Measurements from ENCODE around the gene MED15.
"Not testable (repeated sequence)": the region's sequence is repeated elsewhere in the genome, so short reads cannot be mapped to it uniquely, and the experiment has no call there.

Gene MED15

DNA sequence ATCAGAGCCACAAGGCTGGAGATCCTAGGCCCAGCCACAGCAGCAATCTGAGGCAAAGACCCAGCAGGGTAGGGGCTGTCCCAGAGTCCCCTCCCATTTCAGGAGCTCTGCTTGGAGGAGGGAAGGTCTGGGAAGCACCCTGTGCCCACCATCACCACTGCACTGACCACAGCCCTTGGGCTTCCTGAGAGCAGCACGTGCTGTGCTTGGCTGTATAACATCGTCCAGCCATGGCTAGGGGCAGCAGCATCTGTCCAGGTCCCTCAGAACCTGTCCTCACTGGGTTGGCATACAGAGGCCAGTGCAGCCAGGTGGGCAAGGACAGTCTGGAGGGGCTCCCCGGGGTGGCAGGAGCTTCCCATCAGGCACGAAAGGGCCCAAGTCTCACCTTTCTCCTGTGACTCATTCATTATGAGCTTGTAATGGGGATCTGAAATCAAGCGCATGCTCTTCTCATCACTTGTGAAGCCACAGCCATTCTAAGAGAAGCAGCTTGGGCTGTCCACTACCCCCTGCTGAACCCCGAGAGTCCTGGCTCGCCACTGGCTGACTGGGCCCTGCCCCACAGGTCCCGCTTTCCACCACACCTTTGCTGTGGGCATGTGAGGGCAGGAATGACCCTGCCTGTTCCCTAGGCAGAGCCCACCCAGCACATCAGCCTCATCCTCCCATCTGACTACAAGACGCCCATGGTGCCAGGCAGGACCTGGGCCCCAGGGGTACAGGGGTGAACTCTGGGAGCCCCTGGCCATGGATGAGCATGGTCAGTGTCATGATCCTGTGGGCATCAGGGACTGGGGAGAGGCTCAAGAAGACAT, 83.3 kb downstream of the MED15 start:
- no peaks in the 10 kb centered on the region for H3K27me3 ChIP-seq (ENCODE audit: control insufficient read depth in 2 of 2, insufficient read depth in 2 of 2, low read length in 2 of 2)
- no peaks in the 10 kb centered on the region for H3K9me3 ChIP-seq (ENCODE audit: control insufficient read depth in 2 of 2, low read length in 2 of 2)
- H3K9ac ChIP-seq (ENCODE audit: low read depth in 1 of 2, low read length in 2 of 2), result no peak overlapping the region
- H3K36me3 ChIP-seq (ENCODE audit: control insufficient read depth in 2 of 2, insufficient read depth in 2 of 2, low read length in 2 of 2), result peaks cover 12 to 14% of the 10 kb centered on the region in 2 donors
- no peak overlapping the region for H3K4me3 ChIP-seq (ENCODE audit: low read length in 2 of 2)
- H3K4me1 ChIP-seq (ENCODE audit: control insufficient read depth in 2 of 2, insufficient read depth in 2 of 2, low read length in 2 of 2), result no peaks in the 10 kb centered on the region
- no peak overlapping the region for H3K27ac ChIP-seq (ENCODE audit: low read depth in 2 of 2, low read length in 2 of 2)

DNA sequence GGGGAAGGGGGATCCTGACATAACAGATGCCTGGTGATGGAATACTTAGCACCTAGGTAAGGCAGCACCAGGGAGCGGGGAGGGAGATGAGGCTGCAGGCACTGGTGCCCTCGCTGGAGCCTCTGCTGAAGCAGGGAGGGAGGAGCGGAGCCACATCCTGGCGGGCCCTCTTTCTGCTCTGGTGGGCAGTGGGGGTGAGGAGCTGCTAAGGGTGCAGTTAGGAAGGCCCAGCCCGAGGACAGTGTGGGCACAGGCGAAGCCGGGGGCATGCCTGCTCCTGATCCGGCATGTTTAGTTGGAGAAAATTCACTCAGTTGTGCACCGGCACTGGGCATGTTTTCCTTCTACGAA, 83.9 kb downstream of the MED15 start:
- H3K36me3 ChIP-seq (ENCODE audit: control insufficient read depth in 2 of 2, insufficient read depth in 2 of 2, low read length in 2 of 2), result peaks cover 8 to 10% of the 10 kb centered on the region in 2 donors
- H3K9ac ChIP-seq (ENCODE audit: low read depth in 1 of 2, low read length in 2 of 2), result no peak overlapping the region
- no peaks in the 10 kb centered on the region for H3K9me3 ChIP-seq (ENCODE audit: control insufficient read depth in 2 of 2, low read length in 2 of 2)
- H3K4me1 ChIP-seq (ENCODE audit: control insufficient read depth in 2 of 2, insufficient read depth in 2 of 2, low read length in 2 of 2), result no peaks in the 10 kb centered on the region
- H3K27ac ChIP-seq (ENCODE audit: low read depth in 2 of 2, low read length in 2 of 2), result no peak overlapping the region
- H3K4me3 ChIP-seq (ENCODE audit: low read length in 2 of 2), result no peak overlapping the region
- H3K27me3 ChIP-seq (ENCODE audit: control insufficient read depth in 2 of 2, insufficient read depth in 2 of 2, low read length in 2 of 2), result no peaks in the 10 kb centered on the region

DNA sequence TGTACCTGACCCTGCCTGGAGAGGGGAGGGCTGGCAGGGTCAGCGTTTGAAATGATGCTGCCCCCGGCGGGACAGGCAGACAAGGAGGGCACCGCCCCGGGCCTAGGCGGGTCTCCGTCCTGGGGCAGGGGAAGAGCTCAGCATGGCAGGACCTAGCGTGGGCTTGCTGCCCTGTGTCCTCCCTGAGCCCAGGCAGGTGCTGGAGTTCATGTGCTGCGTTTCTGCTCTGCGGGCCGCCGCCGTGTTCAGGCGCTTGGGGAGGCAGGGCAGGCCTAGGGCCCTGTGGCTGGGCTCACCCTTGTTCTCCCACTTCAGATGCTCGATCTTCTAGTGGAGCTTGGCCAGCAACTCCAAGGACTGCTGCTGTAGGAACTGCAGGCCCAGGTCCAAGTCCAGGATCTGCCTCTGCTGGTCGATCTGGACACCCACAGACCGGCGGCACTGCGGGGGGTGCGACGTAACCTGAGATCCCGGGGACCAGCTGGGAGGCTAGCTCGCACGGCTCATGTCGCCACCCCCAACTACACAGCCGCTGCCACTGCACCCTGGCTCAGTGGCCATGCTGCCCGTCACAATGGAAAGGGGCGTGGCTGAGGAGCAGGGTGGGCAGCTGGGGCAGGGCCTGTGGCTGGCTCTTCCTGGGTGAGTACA, 84.4 kb downstream of the MED15 start:
- no peak overlapping the region for H3K27ac ChIP-seq (ENCODE audit: low read depth in 2 of 2, low read length in 2 of 2)
- H3K9ac ChIP-seq (ENCODE audit: low read depth in 1 of 2, low read length in 2 of 2), result no peak overlapping the region
- no peaks in the 10 kb centered on the region for H3K4me1 ChIP-seq (ENCODE audit: control insufficient read depth in 2 of 2, insufficient read depth in 2 of 2, low read length in 2 of 2)
- H3K4me3 ChIP-seq (ENCODE audit: low read length in 2 of 2), result no peak overlapping the region
- peaks cover 5 to 6% of the 10 kb centered on the region in 2 donors for H3K36me3 ChIP-seq (ENCODE audit: control insufficient read depth in 2 of 2, insufficient read depth in 2 of 2, low read length in 2 of 2)
- H3K27me3 ChIP-seq (ENCODE audit: control insufficient read depth in 2 of 2, insufficient read depth in 2 of 2, low read length in 2 of 2), result no peaks in the 10 kb centered on the region
- no peaks in the 10 kb centered on the region for H3K9me3 ChIP-seq (ENCODE audit: control insufficient read depth in 2 of 2, low read length in 2 of 2)

DNA sequence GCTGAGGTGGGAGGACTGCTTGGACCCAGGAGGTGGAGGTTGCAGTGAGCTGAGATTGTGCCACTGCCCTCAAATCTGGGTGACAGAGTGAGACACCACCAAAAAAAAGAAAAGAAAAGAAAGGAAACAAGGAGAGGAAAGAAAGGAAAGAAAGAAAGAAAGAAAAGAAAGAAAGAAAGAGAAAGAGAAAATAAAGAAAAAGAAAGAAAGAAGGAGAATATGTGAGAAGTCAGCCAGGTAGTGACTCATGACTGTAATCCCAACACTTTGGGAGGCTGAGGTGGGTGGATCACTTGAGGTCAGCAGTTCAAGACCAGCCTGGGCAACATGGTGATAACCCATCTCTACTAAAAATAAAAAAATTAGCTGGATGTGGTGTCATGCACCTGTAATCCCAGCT, 86.6 kb downstream of the MED15 start:
- H3K9ac ChIP-seq (ENCODE audit: low read depth in 1 of 2, low read length in 2 of 2); H3K4me1 ChIP-seq (ENCODE audit: control insufficient read depth in 2 of 2, insufficient read depth in 2 of 2, low read length in 2 of 2); H3K27me3 ChIP-seq (ENCODE audit: control insufficient read depth in 2 of 2, insufficient read depth in 2 of 2, low read length in 2 of 2); H3K27ac ChIP-seq (ENCODE audit: low read depth in 2 of 2, low read length in 2 of 2); H3K4me3 ChIP-seq (ENCODE audit: low read length in 2 of 2); H3K9me3 ChIP-seq (ENCODE audit: control insufficient read depth in 2 of 2, low read length in 2 of 2); H3K36me3 ChIP-seq (ENCODE audit: control insufficient read depth in 2 of 2, insufficient read depth in 2 of 2, low read length in 2 of 2): not testable (repeated sequence)

DNA sequence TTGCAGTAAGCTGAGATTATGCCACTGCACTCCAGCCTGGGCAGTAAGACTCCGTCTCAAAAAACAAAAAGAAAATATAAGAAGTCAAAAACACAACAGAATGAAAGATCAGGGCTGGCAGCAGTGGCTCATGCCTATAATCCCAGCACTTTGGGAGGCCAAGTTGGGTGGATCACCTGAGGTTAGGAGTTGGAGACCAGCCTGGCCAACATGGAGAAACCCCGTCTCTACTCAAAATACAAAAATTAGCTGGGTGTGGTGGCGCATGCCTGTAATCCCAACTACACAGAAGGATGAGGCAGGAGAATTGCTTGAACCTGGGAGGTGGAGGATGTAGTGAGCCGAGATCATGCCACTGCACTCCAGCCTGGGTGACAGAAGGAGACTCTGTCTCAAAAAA, 87.1 kb downstream of the MED15 start:
- H3K27me3 ChIP-seq (ENCODE audit: control insufficient read depth in 2 of 2, insufficient read depth in 2 of 2, low read length in 2 of 2); H3K4me3 ChIP-seq (ENCODE audit: low read length in 2 of 2); H3K27ac ChIP-seq (ENCODE audit: low read depth in 2 of 2, low read length in 2 of 2); H3K36me3 ChIP-seq (ENCODE audit: control insufficient read depth in 2 of 2, insufficient read depth in 2 of 2, low read length in 2 of 2); H3K4me1 ChIP-seq (ENCODE audit: control insufficient read depth in 2 of 2, insufficient read depth in 2 of 2, low read length in 2 of 2); H3K9me3 ChIP-seq (ENCODE audit: control insufficient read depth in 2 of 2, low read length in 2 of 2); H3K9ac ChIP-seq (ENCODE audit: low read depth in 1 of 2, low read length in 2 of 2): not testable (repeated sequence)

DNA sequence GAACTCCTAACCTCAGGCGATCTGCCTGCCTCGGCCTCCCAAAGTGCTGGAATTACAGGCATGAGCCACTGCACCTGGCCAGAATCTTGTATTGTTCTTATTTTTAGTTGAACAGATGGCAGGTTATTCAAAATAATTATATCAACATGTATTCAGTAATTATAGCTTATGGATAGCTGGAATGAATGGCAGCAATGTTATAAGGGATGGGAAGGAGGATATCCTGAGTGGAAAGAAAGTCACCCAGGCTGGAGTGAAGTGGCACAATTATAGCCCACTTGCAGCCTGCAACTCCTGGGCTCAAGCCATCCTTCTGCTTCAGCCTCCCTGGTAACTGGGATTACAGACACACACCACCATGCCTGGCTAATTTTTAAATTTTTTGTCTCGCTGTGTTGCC, 88.1 kb downstream of the MED15 start:
- no peaks in the 10 kb centered on the region for H3K9me3 ChIP-seq (ENCODE audit: control insufficient read depth in 2 of 2, low read length in 2 of 2)
- no peak overlapping the region for H3K4me3 ChIP-seq (ENCODE audit: low read length in 2 of 2)
- no peaks in the 10 kb centered on the region for H3K36me3 ChIP-seq (ENCODE audit: control insufficient read depth in 2 of 2, insufficient read depth in 2 of 2, low read length in 2 of 2)
- H3K4me1 ChIP-seq (ENCODE audit: control insufficient read depth in 2 of 2, insufficient read depth in 2 of 2, low read length in 2 of 2), result no peaks in the 10 kb centered on the region
- no peak overlapping the region for H3K9ac ChIP-seq (ENCODE audit: low read depth in 1 of 2, low read length in 2 of 2)
- no peaks in the 10 kb centered on the region for H3K27me3 ChIP-seq (ENCODE audit: control insufficient read depth in 2 of 2, insufficient read depth in 2 of 2, low read length in 2 of 2)
- no peak overlapping the region for H3K27ac ChIP-seq (ENCODE audit: low read depth in 2 of 2, low read length in 2 of 2)

DNA sequence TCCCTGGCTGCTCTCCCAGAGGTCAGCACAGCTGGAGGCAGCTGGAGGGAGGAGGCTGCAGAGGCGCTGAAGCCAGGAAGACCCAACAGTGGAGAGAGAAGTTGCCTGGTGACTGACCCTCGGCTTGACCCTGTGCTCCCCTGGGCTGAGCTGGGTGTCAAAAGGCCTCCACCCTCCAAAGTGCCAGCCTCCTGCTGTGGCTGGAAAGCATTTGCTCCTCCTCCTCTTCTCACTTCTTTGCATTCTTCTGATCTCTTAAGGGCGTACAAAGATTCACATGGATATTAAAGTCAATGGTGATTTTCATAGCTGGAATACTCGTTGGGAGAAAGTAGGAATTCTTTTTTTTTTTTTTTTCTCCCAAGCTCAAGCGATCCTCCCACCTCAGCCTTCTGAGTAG, 91.7 kb downstream of the MED15 start:
- H3K4me3 ChIP-seq (ENCODE audit: low read length in 2 of 2), result no peak overlapping the region

DNA sequence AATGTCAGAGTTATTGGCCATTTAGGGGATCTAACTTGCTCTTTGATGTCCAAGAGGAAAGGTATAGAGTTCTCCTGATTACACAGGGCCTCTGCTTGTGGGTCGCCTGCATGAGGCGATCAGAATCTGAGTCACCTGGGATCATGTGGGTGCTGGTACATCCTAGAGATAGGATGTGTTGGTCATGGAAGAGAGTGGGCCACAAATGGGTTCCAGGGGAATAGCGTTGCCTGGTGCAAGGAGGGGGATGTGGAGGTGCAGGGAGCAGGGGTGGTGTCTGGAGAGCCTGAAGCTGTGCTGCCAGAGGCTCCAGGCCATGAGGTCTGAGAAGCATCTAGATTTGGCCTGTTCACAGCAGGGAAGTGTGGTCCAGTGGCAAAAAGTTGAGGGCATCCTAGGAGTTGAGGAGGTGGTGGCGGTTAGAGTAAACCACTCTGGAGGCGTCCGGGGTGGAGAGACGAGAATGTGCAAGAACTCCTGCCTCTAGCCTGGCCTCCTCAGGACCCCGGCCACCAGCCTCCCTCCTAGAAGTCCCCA, 92.8 kb downstream of the MED15 start:
- H3K36me3 ChIP-seq (ENCODE audit: control insufficient read depth in 2 of 2, insufficient read depth in 2 of 2, low read length in 2 of 2), result no peaks in the 10 kb centered on the region
- H3K27me3 ChIP-seq (ENCODE audit: control insufficient read depth in 2 of 2, insufficient read depth in 2 of 2, low read length in 2 of 2), result no peaks in the 10 kb centered on the region
- H3K27ac ChIP-seq (ENCODE audit: low read depth in 2 of 2, low read length in 2 of 2), result no peak overlapping the region
- H3K9ac ChIP-seq (ENCODE audit: low read depth in 1 of 2, low read length in 2 of 2), result no peak overlapping the region
- H3K4me1 ChIP-seq (ENCODE audit: control insufficient read depth in 2 of 2, insufficient read depth in 2 of 2, low read length in 2 of 2), result no peaks in the 10 kb centered on the region
- no peaks in the 10 kb centered on the region for H3K9me3 ChIP-seq (ENCODE audit: control insufficient read depth in 2 of 2, low read length in 2 of 2)
- no peak overlapping the region for H3K4me3 ChIP-seq (ENCODE audit: low read length in 2 of 2)

More for the DNA sequence above, 91.7 kb downstream of the MED15 start:
- Histone ChIP-seq H3K9ac (ENCODE audit: low read depth in 1 of 2, low read length in 2 of 2) (no peak overlapping the region), H3K9me3 (ENCODE audit: control insufficient read depth in 2 of 2, low read length in 2 of 2) (no peaks in the 10 kb centered on the region), H3K27me3 (ENCODE audit: control insufficient read depth in 2 of 2, insufficient read depth in 2 of 2, low read length in 2 of 2) (no peaks in the 10 kb centered on the region), H3K4me1 (ENCODE audit: control insufficient read depth in 2 of 2, insufficient read depth in 2 of 2, low read length in 2 of 2) (no peaks in the 10 kb centered on the region), H3K27ac (ENCODE audit: low read depth in 2 of 2, low read length in 2 of 2) (no peak overlapping the region), H3K36me3 (ENCODE audit: control insufficient read depth in 2 of 2, insufficient read depth in 2 of 2, low read length in 2 of 2) (no peaks in the 10 kb centered on the region)

DNA sequence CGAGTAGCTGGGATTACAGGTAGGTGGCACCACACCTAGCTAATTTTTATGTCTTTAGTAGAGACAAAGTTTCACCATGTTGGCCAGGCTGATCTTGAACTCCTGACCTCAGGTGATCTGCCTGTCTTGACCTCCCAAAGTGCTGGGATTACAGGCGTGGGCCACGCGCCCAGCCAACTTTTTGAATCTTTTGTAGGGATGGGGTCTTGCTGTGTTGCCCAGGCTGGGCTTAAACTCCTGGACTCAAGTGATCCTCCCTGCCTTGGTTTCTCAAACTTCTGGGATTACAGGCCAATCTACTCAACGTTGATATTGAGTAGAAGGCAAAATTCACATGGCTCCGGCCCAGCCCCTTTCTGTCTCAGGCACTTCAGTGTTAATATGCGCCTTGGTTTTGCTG, 93.9 kb downstream of the MED15 start:
- Histone ChIP-seq H3K9me3 (ENCODE audit: control insufficient read depth in 2 of 2, low read length in 2 of 2) (no peaks in the 10 kb centered on the region), H3K27me3 (ENCODE audit: control insufficient read depth in 2 of 2, insufficient read depth in 2 of 2, low read length in 2 of 2) (no peaks in the 10 kb centered on the region), H3K27ac (ENCODE audit: low read depth in 2 of 2, low read length in 2 of 2) (no peak overlapping the region), H3K4me3 (ENCODE audit: low read length in 2 of 2) (no peak overlapping the region), H3K4me1 (ENCODE audit: control insufficient read depth in 2 of 2, insufficient read depth in 2 of 2, low read length in 2 of 2) (no peaks in the 10 kb centered on the region), H3K36me3 (ENCODE audit: control insufficient read depth in 2 of 2, insufficient read depth in 2 of 2, low read length in 2 of 2) (no peaks in the 10 kb centered on the region), H3K9ac (ENCODE audit: low read depth in 1 of 2, low read length in 2 of 2) (no peak overlapping the region)

DNA sequence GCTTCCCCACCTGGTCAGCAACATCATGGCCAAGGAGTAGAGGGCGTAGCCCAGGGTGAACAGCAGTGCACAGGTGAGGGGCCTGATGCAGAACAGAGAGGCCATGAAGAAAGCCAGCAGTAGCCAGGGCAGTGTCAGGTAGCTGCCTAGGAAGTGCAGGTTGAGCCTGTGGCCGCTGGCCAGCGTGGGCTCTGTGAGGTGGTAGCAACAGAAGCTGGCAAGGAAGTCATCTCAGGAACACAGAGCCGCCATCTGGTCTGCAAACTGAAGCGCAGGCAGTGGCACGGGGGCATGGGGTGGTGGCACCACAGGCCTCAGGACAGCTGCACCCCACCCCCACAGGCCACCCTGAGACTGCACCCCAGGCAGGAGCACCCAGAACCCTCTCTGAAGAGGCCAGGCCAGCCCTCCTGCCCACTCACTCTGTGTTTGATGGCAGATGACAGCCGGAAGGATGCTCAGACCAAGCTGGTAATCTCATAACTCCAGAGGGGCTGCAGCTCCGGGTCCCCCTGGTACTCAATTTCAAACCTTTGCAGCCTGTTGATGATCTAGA, 95.3 kb downstream of the MED15 start:
- Histone ChIP-seq H3K36me3 (ENCODE audit: control insufficient read depth in 2 of 2, insufficient read depth in 2 of 2, low read length in 2 of 2) (no peaks in the 10 kb centered on the region), H3K4me1 (ENCODE audit: control insufficient read depth in 2 of 2, insufficient read depth in 2 of 2, low read length in 2 of 2) (peaks cover 0 to 3% of the 10 kb centered on the region in 2 donors), H3K27me3 (ENCODE audit: control insufficient read depth in 2 of 2, insufficient read depth in 2 of 2, low read length in 2 of 2) (no peaks in the 10 kb centered on the region), H3K4me3 (ENCODE audit: low read length in 2 of 2) (no peak overlapping the region), H3K9ac (ENCODE audit: low read depth in 1 of 2, low read length in 2 of 2) (no peak overlapping the region), H3K9me3 (ENCODE audit: control insufficient read depth in 2 of 2, low read length in 2 of 2) (no peaks in the 10 kb centered on the region), H3K27ac (ENCODE audit: low read depth in 2 of 2, low read length in 2 of 2) (no peak overlapping the region)

All from mucosa of rectum (tissue), 2 donors.